Mammary epithelial cell (primary cell): ENCODE data around the gene CPNE2.

Experiments used
- EZH2 ChIP-seq: IDR thresholded peaks from 2 replicates; pipeline ENCODE4 v1.6.1; 2012; ENCODE audit warnings: low read length, inconsistent platforms, borderline replicate concordance
- TF ChIP-seq, protein P1 (sequence below), 2 donors: IDR thresholded peaks in 1 of 2; conservative IDR thresholded peaks in 1 of 2; 2 replicates each; pipeline ENCODE4 v1.5.1; 2011 to 2012; ENCODE audit warnings: inconsistent platforms in 2 of 2, low read length in 2 of 2, mild to moderate bottlenecking in 2 of 2, control low read depth in 1 of 2, low read depth in 1 of 2; ENCODE audit not compliant: insufficient read depth in 1 of 2; ENCODE audit errors: extremely low read depth in 1 of 2

DNA sequence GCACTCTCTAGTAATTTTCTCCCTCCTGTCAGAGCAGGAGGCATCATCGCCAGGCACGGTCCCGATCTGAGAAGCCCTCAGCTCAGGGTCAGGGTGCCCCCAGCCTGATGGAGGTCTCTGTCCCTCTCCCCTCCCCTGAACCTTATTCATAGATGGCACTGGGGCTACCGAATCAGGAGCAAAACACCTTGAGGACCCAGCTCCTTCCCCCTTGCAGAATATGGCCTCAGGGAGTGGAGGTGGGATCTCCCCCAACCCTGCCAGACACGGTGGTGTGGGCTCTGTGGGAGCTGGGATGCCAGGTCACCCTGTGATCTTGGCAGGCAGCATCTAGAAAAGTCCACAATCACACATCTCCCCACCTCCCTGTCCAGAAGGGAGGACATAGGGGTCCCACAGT, 2.5 kb downstream of the CPNE2 start:
- TF ChIP-seq, protein P1, sequence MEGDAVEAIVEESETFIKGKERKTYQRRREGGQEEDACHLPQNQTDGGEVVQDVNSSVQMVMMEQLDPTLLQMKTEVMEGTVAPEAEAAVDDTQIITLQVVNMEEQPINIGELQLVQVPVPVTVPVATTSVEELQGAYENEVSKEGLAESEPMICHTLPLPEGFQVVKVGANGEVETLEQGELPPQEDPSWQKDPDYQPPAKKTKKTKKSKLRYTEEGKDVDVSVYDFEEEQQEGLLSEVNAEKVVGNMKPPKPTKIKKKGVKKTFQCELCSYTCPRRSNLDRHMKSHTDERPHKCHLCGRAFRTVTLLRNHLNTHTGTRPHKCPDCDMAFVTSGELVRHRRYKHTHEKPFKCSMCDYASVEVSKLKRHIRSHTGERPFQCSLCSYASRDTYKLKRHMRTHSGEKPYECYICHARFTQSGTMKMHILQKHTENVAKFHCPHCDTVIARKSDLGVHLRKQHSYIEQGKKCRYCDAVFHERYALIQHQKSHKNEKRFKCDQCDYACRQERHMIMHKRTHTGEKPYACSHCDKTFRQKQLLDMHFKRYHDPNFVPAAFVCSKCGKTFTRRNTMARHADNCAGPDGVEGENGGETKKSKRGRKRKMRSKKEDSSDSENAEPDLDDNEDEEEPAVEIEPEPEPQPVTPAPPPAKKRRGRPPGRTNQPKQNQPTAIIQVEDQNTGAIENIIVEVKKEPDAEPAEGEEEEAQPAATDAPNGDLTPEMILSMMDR (conservative IDR thresholded peaks at IDR 0.05 in 1 of 2, IDR thresholded peaks at IDR 0.05 in 1 of 2; ENCODE audit: extremely low read depth in 1 of 2, insufficient read depth in 1 of 2, low read depth in 1 of 2, low read length in 2 of 2): no peak
- no peak for TF ChIP-seq EZH2
